ENCODE measurements around the gene KCNK15. TPM values are rescaled to one million over a fixed set of nuclear protein-coding genes. Genes with fewer than 3 reads are reported as not detected.
A peak's percentile ranks its signal among the peaks of the same experiment; 100 is the strongest.

The KCNK15 gene
- total RNA-seq, 4 donors from 2014 or later: 0.87 to 6.0 (median 1.5) TPM

GRCh38 chr20:44732327-44732726 is 13.3 kb upstream of the KCNK15 start:
- 76 to 77% methylated on average over 6 of the region's 6 CpGs for WGBS, 2 donors
- no peaks in the 10 kb centered on the region for H3K27me3 ChIP-seq
- no peaks in the 10 kb centered on the region for H3K36me3 ChIP-seq
- DNase-seq (ENCODE audit: low spot score in 2 of 2): no peak
- H3K9me3 ChIP-seq: no peaks in the 10 kb centered on the region
- H3K4me1 ChIP-seq: peaks cover 0 to 32% (median 10%) of the 10 kb centered on the region in 4 donors
- H3K27ac ChIP-seq: no peak overlapping the region
- H3K4me3 ChIP-seq: no peak overlapping the region
- TF ChIP-seq POLR2A (IDR thresholded peaks at IDR 0.05): no peak
- TF ChIP-seq CTCF (IDR thresholded peaks at IDR 0.05): no peak
- no peak for TF ChIP-seq EP300 (IDR thresholded peaks at IDR 0.05)

GRCh38 chr20:44733341-44734069 is 12.2 kb upstream of the KCNK15 start:
- no peaks in the 10 kb centered on the region for H3K9me3 ChIP-seq
- H3K4me1 ChIP-seq: peaks cover 0 to 29% (median 10%) of the 10 kb centered on the region in 4 donors
- no peaks in the 10 kb centered on the region for H3K36me3 ChIP-seq
- no peak overlapping the region for H3K27ac ChIP-seq
- TF ChIP-seq EP300 (IDR thresholded peaks at IDR 0.05) (peak in 1 of 2 donors; percentile 43), CTCF (IDR thresholded peaks at IDR 0.05) (peak; percentile 73 to 96 (median 90)), POLR2A (IDR thresholded peaks at IDR 0.05) (no peak)
- peak; percentile 57 to 84 for DNase-seq (ENCODE audit: low spot score in 2 of 2)
- H3K27me3 ChIP-seq: no peaks in the 10 kb centered on the region
- WGBS, 2 donors: 26 to 45% methylated on average over 4 to 7 of the region's 7 CpGs
- no peak overlapping the region for H3K4me3 ChIP-seq

GRCh38 chr20:44734938-44735337 is 10.7 kb upstream of the KCNK15 start:
- no peaks in the 10 kb centered on the region for H3K27me3 ChIP-seq
- H3K36me3 ChIP-seq: no peaks in the 10 kb centered on the region
- WGBS, 2 donors: 66 to 70% methylated on average over 3 of the region's 3 CpGs
- TF ChIP-seq EP300 (IDR thresholded peaks at IDR 0.05) (no peak), CTCF (IDR thresholded peaks at IDR 0.05) (no peak), POLR2A (IDR thresholded peaks at IDR 0.05) (no peak)
- H3K9me3 ChIP-seq: no peaks in the 10 kb centered on the region
- no peak overlapping the region for H3K4me3 ChIP-seq
- no peak overlapping the region for H3K27ac ChIP-seq
- DNase-seq (ENCODE audit: low spot score in 2 of 2): no peak
- H3K4me1 ChIP-seq: peaks cover 0 to 24% (median 2%) of the 10 kb centered on the region in 4 donors

GRCh38 chr20:44735816-44736169 is 9.9 kb upstream of the KCNK15 start:
- Histone ChIP-seq H3K9me3 (no peaks in the 10 kb centered on the region), H3K27me3 (no peaks in the 10 kb centered on the region), H3K4me1 (peaks cover 0 to 17% (median 2%) of the 10 kb centered on the region in 4 donors), H3K4me3 (no peak overlapping the region), H3K27ac (peak overlapping the region in 1 of 4 donors; percentile 39), H3K36me3 (no peaks in the 10 kb centered on the region)
- TF ChIP-seq EP300 (IDR thresholded peaks at IDR 0.05) (no peak), POLR2A (IDR thresholded peaks at IDR 0.05) (no peak), CTCF (IDR thresholded peaks at IDR 0.05) (no peak)
- no peak for DNase-seq (ENCODE audit: low spot score in 2 of 2)
- WGBS, 2 donors: 80 to 95% methylated on average over 4 of the region's 4 CpGs

GRCh38 chr20:44736170-44737021 is 9.3 kb upstream of the KCNK15 start:
- Histone ChIP-seq H3K4me3 (no peak overlapping the region), H3K27me3 (no peaks in the 10 kb centered on the region), H3K9me3 (no peaks in the 10 kb centered on the region), H3K4me1 (peaks cover 0 to 17% (median 2%) of the 10 kb centered on the region in 4 donors), H3K36me3 (no peaks in the 10 kb centered on the region), H3K27ac (peak overlapping the region in 1 of 4 donors; percentile 39)
- 24 to 36% methylated on average over 6 of the region's 6 CpGs for WGBS, 2 donors
- TF ChIP-seq POLR2A (IDR thresholded peaks at IDR 0.05) (no peak), CTCF (IDR thresholded peaks at IDR 0.05) (peak in 1 of 5 experiments; percentile 21), EP300 (IDR thresholded peaks at IDR 0.05) (peak in 1 of 2 donors; percentile 32)
- peak in 1 of 2 donors; percentile 68 for DNase-seq (ENCODE audit: low spot score in 2 of 2)
